Lung (tissue), 12 donors: ENCODE results near the gene MZB1. TPM values are rescaled to one million over a fixed set of nuclear protein-coding genes. Genes with fewer than 3 reads are reported as not detected.

ENCODE experiments used
- ATAC-seq: fragments of 200-7000 bp; cut with Tn5 transposase; one replicate; pipeline ENCODE4 v1.9.1; 2020; ENCODE audit warnings: moderate number of reproducible peaks; ENCODE audit not compliant: insufficient read depth, low FRiP score
- DNase-seq, 3 donors: peaks; one replicate each; pipeline ENCODE4 v3.0.0-alpha.2; 2013 to 2017
- H3K27ac ChIP-seq, 2 donors: one replicate each; pipeline ENCODE4 v1.5.1; 2013; ENCODE audit warnings: mild to moderate bottlenecking in 2 of 2, moderate library complexity in 2 of 2, control low read depth in 1 of 2, inconsistent platforms in 1 of 2, low read depth in 1 of 2, low read length in 1 of 2
- H3K27me3 ChIP-seq, 3 donors: one replicate each; pipeline ENCODE4 v1.5.1; 2013; ENCODE audit warnings: low read length in 2 of 3; ENCODE audit not compliant: control insufficient read depth in 3 of 3, insufficient read depth in 3 of 3
- H3K36me3 ChIP-seq, 4 donors: one replicate each; pipeline ENCODE4 v1.5.1; 2013; ENCODE audit warnings: low read length in 4 of 4, mild to moderate bottlenecking in 1 of 4, moderate library complexity in 1 of 4; ENCODE audit not compliant: control insufficient read depth in 4 of 4, insufficient read depth in 4 of 4
- H3K4me1 ChIP-seq, 5 donors: one replicate each; pipeline ENCODE4 v1.5.1; 2013; ENCODE audit warnings: low read length in 5 of 5, mild to moderate bottlenecking in 2 of 5, moderate library complexity in 1 of 5; ENCODE audit not compliant: control insufficient read depth in 5 of 5, insufficient read depth in 5 of 5
- H3K4me3 ChIP-seq: one replicate; pipeline ENCODE4 v1.5.1; 2013; ENCODE audit warnings: mild to moderate bottlenecking, control low read depth, moderate library complexity
- H3K9ac ChIP-seq, 2 donors: one replicate each; pipeline ENCODE4 v1.5.1; 2013; ENCODE audit warnings: low read length in 2 of 2, control low read depth in 1 of 2; ENCODE audit not compliant: insufficient read depth in 1 of 2
- H3K9me3 ChIP-seq, 4 donors: one replicate each; pipeline ENCODE4 v1.5.1; 2013; ENCODE audit warnings: low read length in 3 of 4, mild to moderate bottlenecking in 1 of 4, moderate library complexity in 1 of 4; ENCODE audit not compliant: control insufficient read depth in 4 of 4, insufficient read depth in 3 of 4
- CTCF ChIP-seq: IDR thresholded peaks from 2 replicates; pipeline ENCODE4 v1.5.1; 2012; ENCODE audit warnings: mild to moderate bottlenecking; ENCODE audit errors: control extremely low read depth, extremely low read depth
- WGBS, 2 donors: extraction: QIAGEN DNeasy Blood & Tissue Kit; methylation state at CpG; one replicate each; pipeline ENCODE4 v1.1.7; 2013; 5-methylcytosine and 5-hydroxymethylcytosine counted together
- polyA plus RNA-seq, 2 donors: library from polyadenylated mRNA; stranded (reverse); fragments of 200-250 nt; gene quantifications; one replicate each; pipeline ENCODE4 v1.2.1, GENCODE V29; 2013
- total RNA-seq, 2 donors: library from RNA; depleted of rRNA in 1 of 2; stranded (reverse); fragments of >200 nt in 1 of 2; gene quantifications; one replicate each; pipeline ENCODE4 v1.2.1, GENCODE V29; 2014 to 2021
- donor health status: control.
- donor health status: control.
- donor health status: Bipolar disorder and iron deficiency.
- donor health status: healthy.
- donor health status: DM: yes; HTN: yes; CAD: no.

The MZB1 gene
- total and polyA plus RNA-seq, 4 donors: 2.5 to 14.8 (median 12.8) TPM

GRCh38 chr5:139394123-139394653 lies 4.5 kb upstream of the MZB1 start:
- H3K36me3 ChIP-seq: no peaks in the 10 kb centered on the region

GRCh38 chr5:139393497-139394122 lies 3.9 kb upstream of the MZB1 start:
- no peak for TF ChIP-seq CTCF
- peaks cover 0 to 23% (median under 1%) of the 10 kb centered on the region in 5 donors for H3K4me1 ChIP-seq
- DNase-seq (no peak), ATAC-seq (no peak)
- H3K27me3 ChIP-seq: peaks cover 0 to 27% (median 17%) of the 10 kb centered on the region in 3 donors
- peak overlapping the region in 1 of 2 donors; percentile 93 for H3K27ac ChIP-seq
- H3K9me3 ChIP-seq: peaks cover 0 to 2% (median 0%) of the 10 kb centered on the region in 4 donors
- peak overlapping the region; percentile 38 for H3K4me3 ChIP-seq
- no peak overlapping the region for H3K9ac ChIP-seq
- no peaks in the 10 kb centered on the region for H3K36me3 ChIP-seq
- 4 to 15% methylated on average over 49 of the region's 49 CpGs for WGBS, 2 donors

More at GRCh38 chr5:139394123-139394653, 4.5 kb upstream of the MZB1 start:
- 1 to 16% methylated on average over 56 to 62 of the region's 62 CpGs for WGBS, 2 donors
- TF ChIP-seq CTCF: peak; percentile 20
- Histone ChIP-seq H3K9ac (no peak overlapping the region), H3K9me3 (peaks cover 0 to 2% (median 0%) of the 10 kb centered on the region in 4 donors), H3K27ac (peak overlapping the region in 1 of 2 donors; percentile 93), H3K4me3 (peak overlapping the region; percentile 14), H3K27me3 (peaks cover 0 to 27% (median 17%) of the 10 kb centered on the region in 3 donors), H3K4me1 (peaks cover 0 to 23% (median 0%) of the 10 kb centered on the region in 5 donors)
- peak; percentile 40 for ATAC-seq
- peak; percentile 23 to 61 (median 35) for DNase-seq

GRCh38 chr5:139392678-139393496 lies 3.2 kb upstream of the MZB1 start:
- peak; percentile 26 for TF ChIP-seq CTCF
- Histone ChIP-seq H3K27ac (peak overlapping the region in 1 of 2 donors; percentile 93), H3K36me3 (no peaks in the 10 kb centered on the region), H3K4me1 (peaks cover 0 to 30% (median 7%) of the 10 kb centered on the region in 5 donors), H3K9ac (no peak overlapping the region), H3K9me3 (peaks cover 0 to 2% (median 0%) of the 10 kb centered on the region in 4 donors), H3K27me3 (peaks cover 0 to 27% (median 17%) of the 10 kb centered on the region in 3 donors), H3K4me3 (peak overlapping the region; percentile 38)
- peak; percentile 56 to 77 (median 60) for DNase-seq
- WGBS, 2 donors: 3 to 4% methylated on average over 72 to 77 of the region's 77 CpGs
- peak; percentile 39 for ATAC-seq
